ENCODE results near the gene ASXL1.
"Not testable (repeated sequence)": the region's sequence is repeated elsewhere in the genome, so short reads cannot be mapped to it uniquely, and the experiment has no call there.

The ASXL1 gene
- total RNA-seq = 20.7 to 61.6 (median 39.5) reads per million in 17 experiments

DNA sequence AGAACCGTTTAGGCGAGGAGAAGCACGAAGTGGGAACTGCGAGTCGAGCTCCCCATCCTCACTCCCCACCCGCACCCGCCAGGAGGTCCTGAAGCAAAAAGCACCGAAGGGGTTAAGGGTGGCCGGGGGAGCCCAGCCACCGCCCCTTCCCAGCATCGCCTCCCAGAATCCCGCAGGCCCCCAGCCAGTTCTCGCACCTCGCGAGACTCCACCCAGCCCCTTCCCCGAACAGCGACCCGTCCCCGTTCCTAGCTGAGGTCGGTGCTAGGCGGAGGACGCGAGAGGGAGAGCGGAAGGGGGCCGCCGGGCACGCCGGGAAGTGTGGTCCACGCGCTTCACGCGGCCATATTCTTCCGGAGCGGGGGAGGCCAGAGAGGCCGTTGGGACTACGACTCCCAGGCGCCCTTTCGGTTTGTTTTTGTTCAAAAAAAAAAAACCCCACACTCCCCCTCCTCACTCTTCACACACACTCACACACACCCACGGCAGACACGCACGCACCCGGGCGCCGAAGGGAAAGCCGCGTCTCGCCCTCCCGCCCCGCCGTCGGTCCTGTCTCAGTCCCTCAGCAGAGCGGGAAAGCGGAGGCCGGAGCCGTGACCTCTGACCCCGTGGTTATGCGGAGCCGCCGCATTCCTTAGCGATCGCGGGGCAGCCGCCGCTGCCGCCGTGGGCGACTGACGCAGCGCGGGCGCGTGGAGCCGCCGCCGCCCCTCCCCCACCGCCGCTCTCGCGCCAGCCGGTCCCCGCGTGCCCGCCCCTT is at the start of gene ASXL1:
Gene ASXL1, plus strand, starts transcription at position 463 of the 763 bp plus-strand sequence. CDS start 445 bp downstream, outside the sequence.
- DNase-seq = peak; percentile 94 to 98 (median 98)

DNA sequence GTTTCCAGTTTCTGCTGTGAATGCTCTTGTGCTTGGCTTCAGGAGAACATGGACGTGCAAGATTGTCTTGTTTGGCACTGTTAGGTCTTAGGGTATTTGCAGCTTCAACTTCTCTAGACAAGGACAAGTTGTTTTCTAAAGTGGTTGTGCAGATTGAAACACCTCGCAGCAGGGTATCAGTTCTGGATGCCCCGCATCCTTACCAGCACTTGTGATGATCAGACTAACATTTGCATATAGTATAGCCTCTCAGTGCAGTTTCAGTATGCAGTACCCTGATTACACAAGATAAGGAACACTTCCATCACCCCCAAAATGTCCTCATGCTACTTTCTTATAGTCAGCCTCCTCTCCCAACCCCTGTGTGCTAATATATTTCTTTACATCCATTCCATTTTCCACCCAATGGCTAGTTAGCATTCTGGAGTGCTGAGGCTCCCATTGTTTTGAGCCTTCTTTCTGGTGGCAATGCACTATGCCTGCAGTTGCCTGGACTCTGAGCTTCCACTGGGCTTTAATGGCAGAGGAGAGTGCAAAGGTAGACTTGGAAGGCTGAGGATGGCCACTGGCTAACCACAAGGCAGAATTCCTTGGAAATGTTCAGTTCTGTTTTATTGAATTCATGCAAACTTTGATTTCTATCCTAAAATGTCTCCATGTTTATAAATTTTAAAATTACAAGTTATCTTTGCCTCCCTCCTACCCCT is 45.3 kb upstream of the ASXL1 start:
- DNase-seq = no peak

DNA sequence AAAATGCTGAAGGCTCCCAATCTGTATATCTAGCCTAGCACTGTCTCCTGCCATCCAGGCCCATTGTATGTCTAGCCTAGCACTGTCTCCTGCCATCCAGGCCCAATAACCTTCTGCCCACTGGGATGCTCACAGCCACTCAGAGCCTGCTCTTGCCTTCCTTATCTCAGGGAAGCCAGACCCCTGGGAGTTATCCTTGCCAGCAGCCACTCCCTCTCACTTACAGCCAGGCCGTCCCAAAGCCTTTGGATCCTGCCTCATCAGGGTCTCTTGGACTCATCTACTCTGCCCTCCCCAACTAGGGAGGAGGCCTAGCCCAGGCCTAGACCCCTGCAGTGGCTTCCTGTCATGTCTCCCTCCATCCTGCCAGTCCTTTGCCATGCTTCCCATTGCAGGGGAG is 43.4 kb upstream of the ASXL1 start:
- DNase-seq = no peak

DNA sequence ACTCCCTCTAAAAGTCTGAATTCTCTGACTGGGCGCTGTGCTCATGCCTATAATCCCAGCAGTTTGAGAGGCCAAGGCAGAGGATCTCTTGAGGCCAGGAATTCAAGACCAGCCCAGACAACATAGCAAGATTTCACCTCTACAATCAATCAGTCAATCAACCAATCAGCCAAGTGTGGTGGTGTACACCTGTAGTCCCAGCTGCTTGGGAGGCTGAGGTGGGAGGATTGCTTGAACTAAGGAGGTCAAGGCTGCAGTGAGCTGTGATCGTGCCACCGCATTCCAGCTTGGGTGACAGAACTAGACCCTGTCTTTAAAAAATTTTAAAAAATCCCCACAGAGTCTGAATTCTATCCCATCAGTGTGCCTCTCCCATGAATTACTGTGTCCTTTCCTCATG is 42.7 kb upstream of the ASXL1 start:
- DNase-seq = no peak

DNA sequence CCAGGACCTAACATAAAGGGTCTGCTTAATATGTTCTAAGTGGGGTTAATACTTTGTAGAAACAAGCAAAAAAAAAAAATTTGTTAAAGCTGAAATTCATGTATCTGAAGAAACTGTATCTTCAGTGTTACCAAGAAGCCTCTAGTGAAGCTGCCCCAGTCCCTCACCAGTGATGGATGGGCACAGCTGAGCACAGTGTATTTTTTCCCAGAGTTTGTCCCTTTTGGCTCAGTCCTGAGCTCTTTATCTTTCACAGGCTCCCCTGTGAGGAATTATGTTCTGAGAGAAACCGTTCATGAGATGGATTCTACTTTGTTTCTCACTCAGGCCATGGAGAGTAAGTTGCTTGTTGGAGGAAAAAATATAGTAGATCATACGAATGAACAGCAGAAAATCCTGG is 42.2 kb upstream of the ASXL1 start:
- no peak for DNase-seq

DNA sequence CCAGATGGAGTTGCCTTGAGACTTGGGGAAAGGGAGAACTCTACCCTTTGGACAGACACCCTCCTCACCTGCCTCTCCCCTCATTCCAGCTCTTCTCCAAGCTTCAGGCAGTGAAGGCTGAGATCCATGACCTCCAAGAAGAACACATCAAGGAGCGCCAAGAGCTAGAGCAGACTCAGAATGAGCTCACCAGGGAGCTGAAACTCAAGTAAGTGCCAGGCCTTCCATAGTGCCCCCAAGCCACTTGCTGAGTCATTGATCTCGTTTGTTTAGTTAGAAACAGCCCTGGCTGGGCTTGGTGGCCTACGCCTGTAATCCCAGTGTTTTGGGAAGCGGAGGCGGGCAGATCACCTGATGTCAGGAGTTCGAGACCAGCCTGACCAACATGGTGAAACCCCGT is 41.5 kb upstream of the ASXL1 start:
- no peak for DNase-seq

DNA sequence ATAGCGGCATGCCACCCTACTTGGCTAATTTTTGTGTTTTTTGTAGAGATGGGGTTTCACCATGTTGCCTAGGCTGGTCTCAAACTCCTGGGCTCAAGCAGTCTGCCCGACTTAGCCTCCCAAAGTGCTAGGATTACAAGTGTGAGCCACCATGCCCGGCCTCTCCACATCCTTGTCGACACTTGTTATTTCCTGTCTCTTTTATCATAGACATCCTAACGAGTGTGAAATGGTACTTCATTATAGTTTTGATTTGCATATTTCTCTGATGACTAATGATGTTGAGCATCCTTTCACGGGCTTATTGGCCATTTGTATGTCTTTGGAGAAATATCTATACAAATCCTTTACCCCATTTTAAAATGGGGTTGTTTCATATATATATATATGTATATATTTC is 39.0 kb upstream of the ASXL1 start:
- no peak for DNase-seq

DNA sequence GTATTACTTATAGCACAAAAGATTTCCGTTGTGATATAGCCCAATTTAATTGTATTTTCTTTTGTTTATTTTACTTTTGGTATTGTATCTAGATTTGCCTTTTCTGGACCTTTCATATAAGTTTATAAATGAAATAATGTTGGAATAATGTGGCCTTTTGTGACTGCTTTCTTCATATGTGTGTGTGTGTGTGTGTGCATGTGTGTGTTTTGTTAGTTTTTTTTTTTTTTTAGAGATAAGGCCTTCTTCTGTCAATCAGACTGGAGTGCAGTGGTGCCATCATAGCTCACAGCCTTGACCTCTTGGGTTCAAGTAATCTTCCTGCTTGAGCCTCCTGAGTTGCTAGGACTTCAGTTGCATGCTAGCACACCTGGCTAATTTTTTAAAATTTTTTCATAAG is 37.8 kb upstream of the ASXL1 start:
- DNase-seq = no peak

DNA sequence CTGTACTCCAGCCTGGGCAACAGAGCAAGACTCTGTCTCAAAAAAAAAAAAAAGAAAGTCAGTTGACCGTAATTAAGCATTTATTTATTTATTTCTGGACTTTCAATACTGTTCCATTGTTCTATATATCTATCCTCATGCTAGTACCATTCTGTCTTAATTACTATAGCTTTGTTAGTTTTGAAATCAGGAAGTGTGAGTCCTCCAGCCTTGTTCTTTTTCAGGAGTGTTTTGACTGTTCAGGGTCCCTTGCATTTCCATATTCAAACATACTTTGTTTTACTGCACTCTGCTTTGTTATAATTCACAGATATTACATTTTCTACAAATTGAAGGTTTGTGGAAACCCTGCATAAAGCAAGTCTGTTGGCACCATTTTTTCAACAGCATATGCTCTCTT is 36.7 kb upstream of the ASXL1 start:
- DNase-seq = no peak

DNA sequence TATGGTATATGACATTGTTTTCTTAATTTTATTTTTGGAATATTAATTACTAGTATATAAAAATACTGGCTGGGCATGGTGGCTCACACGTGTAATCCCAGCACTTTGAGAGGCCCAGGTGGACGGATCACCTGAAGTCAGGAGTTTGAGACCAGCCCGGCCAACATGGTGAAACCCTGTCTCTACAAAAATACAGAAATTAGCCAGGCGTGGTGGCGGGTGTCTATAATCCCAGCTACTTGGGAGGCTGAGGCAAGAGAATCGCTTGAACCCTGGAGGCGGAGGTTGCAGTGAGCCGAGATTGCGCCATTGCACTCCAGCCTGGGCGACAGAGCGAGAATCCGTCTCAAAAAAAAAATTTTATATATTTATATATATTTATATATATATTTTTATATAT is 35.9 kb upstream of the ASXL1 start:
- DNase-seq = not testable (repeated sequence)

DNA sequence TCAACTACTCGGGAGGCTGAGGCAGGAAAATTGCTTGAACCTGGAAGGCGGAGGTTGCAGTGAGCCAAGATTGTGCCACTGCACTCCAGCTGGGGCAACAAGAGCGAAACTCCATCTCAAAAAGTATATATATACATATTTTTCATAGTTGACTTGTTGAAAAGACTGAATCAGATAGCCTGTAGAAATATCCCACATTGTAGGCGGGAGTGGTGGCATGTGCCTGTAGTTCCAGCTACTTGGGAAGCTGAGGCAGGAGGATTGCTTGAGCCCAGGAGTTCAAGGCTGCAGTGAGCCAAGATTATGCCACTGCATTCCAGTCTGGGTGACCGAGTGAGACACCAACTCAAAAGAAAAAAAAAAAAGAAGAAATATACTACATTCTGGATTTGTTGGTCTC is 34.4 kb upstream of the ASXL1 start:
- not testable (repeated sequence) for DNase-seq

DNA sequence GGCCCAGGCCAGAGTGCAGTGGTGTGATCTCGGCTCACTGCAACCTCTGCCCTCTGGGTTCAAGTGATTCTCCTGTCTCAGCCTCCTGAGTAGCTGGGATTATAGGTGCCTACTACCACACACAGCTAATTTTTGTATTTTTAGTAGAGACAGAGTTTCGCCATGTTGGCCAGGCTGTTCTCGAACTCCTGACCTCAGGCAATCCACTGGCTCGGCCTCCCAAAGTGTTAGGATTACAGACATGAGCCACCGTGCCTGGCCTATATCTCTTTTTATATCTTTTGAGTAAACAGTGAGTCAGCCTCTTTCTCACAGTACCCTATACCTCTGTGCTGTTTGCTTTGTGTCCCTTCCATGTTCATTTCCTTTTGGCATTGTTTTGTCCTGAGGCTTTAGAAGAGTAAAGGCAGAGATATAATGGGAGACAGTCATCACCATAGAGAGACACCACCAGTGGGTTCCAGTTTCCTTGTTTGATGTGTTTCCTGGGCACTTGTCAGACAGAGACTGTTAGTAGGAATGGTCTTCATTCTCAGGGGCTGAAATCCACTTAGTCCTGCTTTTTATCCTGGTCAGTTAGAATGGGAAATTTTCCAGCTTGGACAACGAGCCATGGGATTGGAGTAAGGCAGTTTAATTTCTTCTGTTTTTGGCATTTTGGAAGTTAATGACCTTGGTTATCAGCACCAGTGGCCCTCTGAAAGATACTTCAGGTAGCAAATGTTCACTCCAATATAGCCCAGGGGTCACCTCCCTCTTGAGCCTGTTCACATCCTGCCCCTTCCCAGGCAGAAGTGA is 32.2 kb upstream of the ASXL1 start:
- no peak for DNase-seq

DNA sequence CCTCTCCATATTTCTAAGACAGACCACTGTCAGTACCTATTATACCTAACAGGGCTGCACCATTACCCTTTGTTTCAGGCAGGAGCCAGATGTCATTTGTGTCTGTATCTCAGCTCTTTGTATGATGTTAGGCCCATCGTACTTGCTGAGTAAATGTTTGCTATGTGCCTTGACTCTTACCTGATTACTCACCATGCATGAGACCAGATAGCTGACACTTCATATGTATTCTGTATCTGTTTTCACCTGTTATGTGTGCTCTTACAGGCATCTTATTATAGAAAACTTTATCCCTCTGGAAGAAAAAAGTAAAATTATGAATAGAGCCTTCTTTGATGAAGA is 31.7 kb upstream of the ASXL1 start:
- no peak for DNase-seq

DNA sequence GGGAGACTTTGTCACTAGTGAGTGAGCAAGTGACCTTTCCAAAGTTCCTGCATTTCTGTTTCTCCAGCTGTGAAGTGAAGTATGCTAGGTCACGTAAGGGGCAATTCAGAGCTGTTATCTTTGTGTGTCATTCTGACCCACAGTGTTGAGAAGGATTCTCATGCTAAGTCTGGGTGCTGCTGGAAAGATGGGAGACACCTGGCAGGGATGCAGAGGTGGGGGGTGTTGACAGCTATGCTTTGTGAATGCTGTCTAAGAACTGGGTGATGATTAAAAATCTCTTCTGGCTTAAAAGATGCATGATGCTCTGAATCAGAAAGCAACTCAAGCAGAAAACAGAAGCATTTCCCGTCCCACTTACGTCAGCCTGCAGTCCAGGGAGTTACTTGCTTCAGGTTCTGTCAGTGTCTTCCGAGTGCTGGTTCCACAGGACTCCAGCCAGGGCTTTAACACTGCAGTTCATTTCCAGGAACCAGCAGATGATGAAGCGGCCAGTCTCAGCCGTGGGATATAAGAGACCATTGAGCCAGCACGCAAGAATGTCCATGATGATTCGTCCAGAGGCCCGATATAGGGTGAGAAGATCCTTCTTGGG is 30.9 kb upstream of the ASXL1 start:
- no peak for DNase-seq

DNA sequence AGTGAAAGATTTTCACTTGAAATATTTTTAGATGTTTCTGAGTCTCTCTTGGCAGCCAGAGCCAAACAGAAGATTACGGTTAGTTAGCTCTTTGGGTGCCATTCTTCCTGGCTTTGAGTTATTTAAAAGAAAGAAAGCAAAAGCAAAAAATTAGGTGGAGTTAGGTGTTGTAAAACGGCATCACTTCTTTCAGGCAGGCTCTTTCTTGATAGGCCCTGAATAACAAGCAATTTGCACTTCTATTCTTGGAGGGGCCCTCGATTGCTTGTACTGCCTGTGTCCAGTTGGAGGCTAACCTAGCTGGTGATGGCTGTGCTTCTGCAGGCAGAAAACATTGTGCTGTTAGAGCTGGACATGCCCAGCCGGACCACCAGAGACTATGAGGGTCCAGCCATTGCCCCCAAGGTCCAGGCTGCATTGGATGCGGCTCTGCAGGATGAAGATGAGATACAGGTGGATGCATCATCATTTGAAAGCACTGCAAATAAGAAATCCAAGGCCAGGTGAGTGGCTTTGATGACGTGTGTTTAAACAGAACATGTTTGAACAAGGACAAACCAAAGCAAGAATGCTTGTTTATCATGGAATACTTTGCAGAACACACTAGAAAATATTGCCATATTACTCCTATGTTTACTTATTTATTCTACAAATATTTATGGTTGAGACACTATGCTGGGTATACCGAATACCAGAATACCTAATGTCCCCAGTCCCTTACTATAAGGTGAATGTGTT is 28.1 kb upstream of the ASXL1 start:
- no peak for DNase-seq

DNA sequence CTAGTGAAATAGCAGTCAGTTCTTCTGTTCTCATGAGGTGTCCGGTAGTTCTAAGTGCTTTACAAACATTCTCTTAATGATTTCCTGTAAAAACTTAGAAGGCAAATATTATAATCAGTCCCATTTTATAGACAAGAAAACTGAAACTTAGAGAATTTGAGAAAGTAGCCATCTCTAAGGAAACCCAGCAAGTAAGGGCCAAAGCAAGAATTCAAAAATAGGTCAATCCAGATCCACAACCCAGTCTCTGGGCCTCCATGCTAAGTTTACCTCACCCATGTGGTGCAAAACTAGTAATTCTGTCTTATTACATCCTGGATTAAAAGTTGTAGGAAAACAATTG is 27.6 kb upstream of the ASXL1 start:
- no peak for DNase-seq

DNA sequence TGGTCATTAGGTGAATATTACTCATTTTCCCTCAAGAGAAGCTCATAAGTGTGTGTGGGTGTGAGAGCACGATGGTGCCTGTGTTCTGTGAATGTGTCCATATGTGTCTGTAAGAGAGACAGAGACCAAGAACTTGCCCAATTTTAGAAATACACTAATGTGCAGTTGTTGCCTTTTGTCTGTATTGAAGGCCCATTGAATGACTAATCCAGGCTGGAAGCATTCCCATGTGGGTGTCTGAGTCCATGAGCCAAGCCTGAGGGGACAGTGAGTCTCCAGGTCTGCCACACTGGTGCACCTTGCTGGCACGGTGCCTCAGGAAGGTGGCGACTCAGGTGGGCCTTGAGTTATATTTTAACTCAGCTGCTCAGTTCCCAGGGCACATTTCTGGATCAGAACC is 25.5 kb upstream of the ASXL1 start:
- DNase-seq = peak; percentile 48 to 83 (median 58)

DNA sequence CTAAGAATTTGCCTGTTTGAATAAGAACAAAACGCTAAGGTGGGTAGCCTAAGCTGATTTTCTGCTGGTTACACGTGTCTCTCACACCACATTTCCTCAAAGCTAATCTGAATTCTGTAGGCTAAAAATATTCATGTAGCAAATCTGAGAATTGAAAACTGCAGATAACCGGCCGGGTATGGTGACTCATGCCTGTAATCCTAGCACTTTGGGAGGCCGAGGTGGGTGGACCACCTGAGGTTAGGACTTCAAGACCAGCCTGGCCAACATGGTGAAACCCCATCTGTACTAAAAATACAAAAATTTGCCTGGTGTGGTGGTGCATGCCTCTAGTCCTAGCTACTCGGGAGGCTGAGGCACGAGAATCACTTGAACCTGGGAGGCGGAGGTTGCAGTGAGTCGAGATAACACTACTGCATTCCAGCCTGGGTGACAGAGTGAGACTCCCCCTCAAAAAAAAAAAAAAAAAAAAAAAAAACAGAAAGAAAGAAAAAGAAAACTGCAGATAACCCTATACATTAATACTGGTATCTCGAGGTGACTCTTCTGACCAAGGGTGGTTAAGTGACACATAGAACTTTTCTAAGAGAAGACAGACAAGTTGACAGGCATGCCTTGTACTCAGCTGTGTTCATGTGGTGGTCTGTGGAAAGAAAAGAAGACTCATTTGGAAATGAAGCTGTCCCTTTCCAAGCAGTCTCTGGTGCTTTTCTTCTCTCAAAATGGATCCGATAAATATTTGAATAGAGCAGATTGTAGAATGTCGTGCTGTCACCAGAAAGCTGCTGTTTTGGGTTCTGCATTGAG is 24.7 kb upstream of the ASXL1 start:
- DNase-seq = no peak

DNA sequence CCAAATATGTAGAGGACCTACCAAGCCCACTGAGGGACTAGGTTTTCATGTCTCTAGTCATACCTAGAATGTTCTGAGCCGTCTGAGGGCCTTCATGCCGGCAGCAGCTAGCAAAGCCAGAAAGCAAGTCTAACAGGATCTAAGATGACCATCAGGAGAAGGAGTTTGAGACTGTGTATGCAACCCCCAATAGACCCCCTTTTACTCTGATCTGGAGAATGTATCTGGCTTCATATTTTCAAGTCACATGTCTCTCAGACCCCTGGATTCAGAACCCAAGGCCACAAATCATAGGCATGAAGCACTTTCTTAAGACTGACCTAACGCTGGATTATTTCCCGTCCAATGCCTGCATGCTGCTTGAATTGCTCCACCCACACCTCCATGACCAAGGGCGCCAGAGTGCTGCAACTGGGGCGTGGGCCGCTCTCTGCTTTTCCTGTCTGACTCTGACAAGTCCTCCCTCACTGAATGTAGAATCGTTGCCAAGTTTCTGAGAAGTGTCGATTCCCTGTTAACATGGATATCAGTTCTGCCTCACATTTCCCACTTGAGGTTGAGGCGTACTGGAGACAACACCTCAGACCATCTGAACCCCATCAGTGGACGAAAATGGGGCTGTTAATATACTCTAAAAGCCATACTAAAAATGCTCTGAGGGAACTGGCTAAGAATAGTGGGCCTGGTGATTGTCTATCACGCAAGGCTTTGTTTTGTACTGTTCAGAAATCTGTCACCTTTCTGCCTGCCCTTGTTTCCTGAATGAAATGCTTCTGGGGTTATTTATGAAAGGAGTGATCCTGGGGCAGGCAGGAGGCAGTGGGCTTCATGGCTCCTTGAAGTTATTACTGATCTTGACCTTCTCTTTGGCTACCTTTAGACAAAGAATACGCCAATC is 23.9 kb upstream of the ASXL1 start:
- peak; percentile 79 to 91 (median 88) for DNase-seq

DNA sequence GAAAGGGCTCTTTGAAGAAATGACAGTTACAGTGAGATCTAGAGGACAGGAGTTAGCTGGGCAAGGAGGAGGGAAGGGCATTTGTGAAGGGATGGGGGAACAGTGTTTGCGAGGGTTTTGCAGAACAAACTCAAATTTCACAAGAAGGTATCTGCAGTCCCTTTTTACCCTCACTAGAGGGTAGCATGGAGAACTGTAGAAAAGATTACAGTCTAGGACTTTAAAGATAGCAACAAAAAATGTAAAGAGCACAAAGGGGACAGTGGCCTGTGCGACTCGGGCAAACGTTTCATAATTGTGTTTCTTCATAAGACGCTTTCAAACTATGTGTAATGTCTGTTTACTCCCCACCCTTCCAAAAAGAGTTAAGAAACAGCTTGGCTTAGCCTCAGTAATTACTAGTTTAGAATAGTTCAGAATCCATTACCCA is 21.2 kb upstream of the ASXL1 start:
- DNase-seq = peak; percentile 54 to 85 (median 74)
